Colonic mucosa (tissue), 4 donors: ENCODE results near the gene CSTA. TPM values are rescaled to one million over a fixed set of nuclear protein-coding genes. Genes with fewer than 3 reads are reported as not detected.
A peak's percentile ranks its signal among the peaks of the same experiment; 100 is the strongest.

ENCODE experiments used
- DNase-seq: peaks from one replicate; pipeline ENCODE4 v3.0.0-alpha.2; 2020
- H3K27ac ChIP-seq: fragments of 200-600 bp; one replicate; pipeline ENCODE4 v1.8.0; 2021
- H3K27me3 ChIP-seq: fragments of 200-600 bp; one replicate; pipeline ENCODE4 v1.8.0; 2021
- H3K36me3 ChIP-seq: fragments of 200-600 bp; one replicate; pipeline ENCODE4 v1.8.0; 2021
- H3K4me1 ChIP-seq: fragments of 200-600 bp; one replicate; pipeline ENCODE4 v1.8.0; 2021; ENCODE audit warnings: mild to moderate bottlenecking
- H3K4me3 ChIP-seq: fragments of 200-600 bp; one replicate; pipeline ENCODE4 v1.8.0; 2021
- H3K9ac ChIP-seq, 2 donors: one replicate each; pipeline ENCODE4 v1.7.0; 2013; ENCODE audit warnings: control low read depth in 2 of 2, low read depth in 2 of 2, low read length in 2 of 2
- H3K9me3 ChIP-seq: fragments of 200-600 bp; one replicate; pipeline ENCODE4 v1.8.0; 2021
- intact Hi-C: fragments of 100-400 bp; cut with DNase I; formaldehyde crosslinking; loops from one replicate; pipeline ENCODE4 v1.14.1; 2022
- total RNA-seq, 2 donors: library from RNA; stranded (reverse); fragmentation: NEBNext Ultra II Directional in 1 of 2; extraction: Animal tissue kit (Norgen Biotek cat#: 25700) in 1 of 2; gene quantifications; one replicate each; pipeline ENCODE4 v1.2.1, GENCODE V29; 2021
- TF ChIP-seq, protein P1 (sequence below): fragments of 200-600 bp; IDR thresholded peaks from one replicate; pipeline ENCODE4 v1.8.0; 2022; ENCODE audit warnings: antibody characterized with exemption, mild to moderate bottlenecking
- donor health status: healthy.
- donor health status: DM: no; HTN: no; CAD: no.
- donor health status: DM: no; HTN: no; CAD: no.

CSTA gene
- total RNA-seq, 2 donors from 2014 or later: 1.2 TPM; not detected in 1

- intact Hi-C loops: no loop called here
- Histone ChIP-seq H3K9me3 (no peaks in the 10 kb centered on the region), H3K36me3 (no peaks in the 10 kb centered on the region), H3K27me3 (no peaks in the 10 kb centered on the region), H3K27ac (no peak overlapping the region), H3K9ac (no peak overlapping the region), H3K4me3 (no peak overlapping the region), H3K4me1 (no peaks in the 10 kb centered on the region)
- TF ChIP-seq, protein P1, sequence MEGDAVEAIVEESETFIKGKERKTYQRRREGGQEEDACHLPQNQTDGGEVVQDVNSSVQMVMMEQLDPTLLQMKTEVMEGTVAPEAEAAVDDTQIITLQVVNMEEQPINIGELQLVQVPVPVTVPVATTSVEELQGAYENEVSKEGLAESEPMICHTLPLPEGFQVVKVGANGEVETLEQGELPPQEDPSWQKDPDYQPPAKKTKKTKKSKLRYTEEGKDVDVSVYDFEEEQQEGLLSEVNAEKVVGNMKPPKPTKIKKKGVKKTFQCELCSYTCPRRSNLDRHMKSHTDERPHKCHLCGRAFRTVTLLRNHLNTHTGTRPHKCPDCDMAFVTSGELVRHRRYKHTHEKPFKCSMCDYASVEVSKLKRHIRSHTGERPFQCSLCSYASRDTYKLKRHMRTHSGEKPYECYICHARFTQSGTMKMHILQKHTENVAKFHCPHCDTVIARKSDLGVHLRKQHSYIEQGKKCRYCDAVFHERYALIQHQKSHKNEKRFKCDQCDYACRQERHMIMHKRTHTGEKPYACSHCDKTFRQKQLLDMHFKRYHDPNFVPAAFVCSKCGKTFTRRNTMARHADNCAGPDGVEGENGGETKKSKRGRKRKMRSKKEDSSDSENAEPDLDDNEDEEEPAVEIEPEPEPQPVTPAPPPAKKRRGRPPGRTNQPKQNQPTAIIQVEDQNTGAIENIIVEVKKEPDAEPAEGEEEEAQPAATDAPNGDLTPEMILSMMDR: no peak
- DNase-seq: no peak
Measured at GRCh38 chr3:122312826-122313225, 12.2 kb upstream of the CSTA start.

GRCh38 chr3:122313281-122313680 lies 11.8 kb upstream of the CSTA start:
- H3K27me3 ChIP-seq: no peaks in the 10 kb centered on the region
- TF ChIP-seq, protein P1: no peak
- no peaks in the 10 kb centered on the region for H3K4me1 ChIP-seq
- DNase-seq: no peak
- no peaks in the 10 kb centered on the region for H3K36me3 ChIP-seq
- no peak overlapping the region for H3K27ac ChIP-seq
- H3K4me3 ChIP-seq: no peak overlapping the region
- no peaks in the 10 kb centered on the region for H3K9me3 ChIP-seq
- intact Hi-C loops: no loop called here
- H3K9ac ChIP-seq: no peak overlapping the region

DNA sequence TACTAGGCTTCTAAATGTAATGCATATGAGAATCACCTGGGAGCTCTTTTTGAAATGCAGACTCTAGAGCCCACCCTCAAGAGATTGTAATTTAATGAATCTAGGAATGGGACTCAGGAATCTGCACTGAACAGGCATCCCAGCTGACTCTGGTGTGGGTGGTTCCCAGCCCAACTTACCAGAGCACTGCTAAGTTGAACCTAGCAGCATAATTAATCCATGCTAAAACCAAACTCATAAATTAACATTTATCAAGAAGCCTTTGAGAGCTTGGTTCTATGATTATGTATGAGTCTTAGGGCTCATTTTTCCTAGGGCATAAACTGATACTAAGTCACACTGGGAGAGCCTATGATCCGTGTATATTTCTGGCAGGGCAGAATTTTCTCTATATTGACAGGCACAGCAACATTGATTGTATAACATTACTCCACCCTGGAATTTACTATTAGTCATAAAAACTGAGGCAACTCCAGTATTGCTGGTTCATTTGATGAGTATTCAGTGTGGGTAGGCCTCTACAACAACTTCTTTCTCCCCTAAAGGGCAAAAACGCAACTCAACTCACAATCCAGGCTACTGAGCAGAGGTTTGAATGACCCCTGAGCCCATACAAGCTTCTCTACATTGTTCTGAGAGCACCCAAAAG lies 10.7 kb upstream of the CSTA start:
- no peak overlapping the region for H3K4me3 ChIP-seq
- DNase-seq: no peak
- no peaks in the 10 kb centered on the region for H3K9me3 ChIP-seq
- H3K4me1 ChIP-seq: no peaks in the 10 kb centered on the region
- TF ChIP-seq, protein P1: no peak
- no peaks in the 10 kb centered on the region for H3K27me3 ChIP-seq
- H3K36me3 ChIP-seq: no peaks in the 10 kb centered on the region
- peak overlapping the region in 1 of 2 donors; percentile 42 for H3K9ac ChIP-seq
- H3K27ac ChIP-seq: peak overlapping the region; percentile 46
- intact Hi-C loops: no loop called here

- H3K9me3 ChIP-seq: no peaks in the 10 kb centered on the region
- intact Hi-C loops: no loop called here
- no peaks in the 10 kb centered on the region for H3K27me3 ChIP-seq
- H3K27ac ChIP-seq: no peak overlapping the region
- no peaks in the 10 kb centered on the region for H3K4me1 ChIP-seq
- no peak for DNase-seq
- no peak overlapping the region for H3K4me3 ChIP-seq
- no peak overlapping the region for H3K9ac ChIP-seq
- H3K36me3 ChIP-seq: no peaks in the 10 kb centered on the region
- TF ChIP-seq, protein P1: no peak
Measured at GRCh38 chr3:122315619-122316018, 9.4 kb upstream of the CSTA start.

GRCh38 chr3:122316368-122316767 lies 8.7 kb upstream of the CSTA start:
- no peak overlapping the region for H3K4me3 ChIP-seq
- H3K27ac ChIP-seq: no peak overlapping the region
- no peaks in the 10 kb centered on the region for H3K4me1 ChIP-seq
- no peak overlapping the region for H3K9ac ChIP-seq
- no peaks in the 10 kb centered on the region for H3K27me3 ChIP-seq
- no peak for DNase-seq
- H3K36me3 ChIP-seq: no peaks in the 10 kb centered on the region
- intact Hi-C loops: no loop called here
- no peaks in the 10 kb centered on the region for H3K9me3 ChIP-seq
- TF ChIP-seq, protein P1: no peak
